Measurements from ENCODE around the gene OR8D1. TPM values are rescaled to one million over a fixed set of nuclear protein-coding genes. Genes with fewer than 3 reads are reported as not detected.

Gene OR8D1
- total RNA-seq, 1 donor from 2014 or later, result under 0.01 TPM

DNA sequence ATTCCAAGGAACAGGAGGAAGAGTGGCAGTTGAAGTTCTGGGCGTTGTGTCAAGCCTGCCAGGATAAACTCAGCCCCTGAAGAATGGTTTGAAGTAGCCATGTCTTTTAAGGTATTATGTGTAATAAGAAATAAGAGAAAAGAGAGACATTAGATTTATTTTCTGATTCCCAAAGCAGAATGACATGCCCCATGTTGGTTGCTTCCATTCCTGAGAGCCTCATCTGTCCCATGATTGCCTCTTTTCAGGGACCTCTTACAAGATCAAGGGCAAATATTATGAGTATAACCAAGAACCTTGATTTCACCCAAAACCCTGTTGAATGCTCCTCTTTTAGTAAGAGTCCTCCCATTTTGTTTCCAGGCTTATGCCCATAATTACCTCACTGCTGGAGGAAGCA lies 6.3 kb upstream of the OR8D1 start, which contains the start of gene OR8D2:
OR8D2 (minus strand) TSS at position 101 of the 400 bp plus-strand sequence; CDS start at position 101, 0 bp downstream.
- Histone ChIP-seq H3K27me3 (ENCODE audit: control insufficient read depth in 3 of 3, insufficient read depth in 3 of 3, low read length in 3 of 3) (no peaks in the 10 kb centered on the region), H3K27ac (ENCODE audit: low read depth, low read length) (no peak within 1 kb of the TSS), H3K4me3 (ENCODE audit: low read length in 3 of 3) (no peak within 1 kb of the TSS), H3K9me3 (ENCODE audit: control insufficient read depth in 3 of 3, low read length in 3 of 3) (no peaks in the 10 kb centered on the region), H3K36me3 (ENCODE audit: control insufficient read depth in 3 of 3, insufficient read depth in 3 of 3, low read length in 3 of 3) (no peaks in the 10 kb centered on the region), H3K4me1 (ENCODE audit: control insufficient read depth in 3 of 3, insufficient read depth in 3 of 3, low read length in 3 of 3) (no peaks in the 10 kb centered on the region), H3K9ac (ENCODE audit: low read depth in 1 of 3, low read length in 3 of 3) (no peak within 1 kb of the TSS)

DNA sequence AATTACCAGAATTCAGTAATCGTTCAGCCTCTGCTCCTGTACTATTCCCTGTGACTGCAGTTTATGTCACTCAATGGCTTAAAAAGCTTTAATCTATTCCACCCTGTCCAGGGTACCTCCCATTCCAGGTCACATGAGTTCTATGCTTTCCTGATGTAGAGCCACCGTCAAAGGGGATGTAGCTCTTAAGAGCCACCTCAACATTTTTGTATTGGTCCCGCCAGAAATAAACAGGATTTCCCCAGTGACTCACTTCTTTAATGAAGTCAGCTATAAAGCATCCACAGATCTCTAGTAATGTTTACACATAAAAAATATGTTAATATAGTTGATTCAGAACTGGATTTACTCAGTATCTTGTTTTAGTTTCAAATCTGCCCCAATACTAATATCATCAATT lies 1.3 kb upstream of the OR8D1 start:
- Histone ChIP-seq H3K36me3 (ENCODE audit: control insufficient read depth in 3 of 3, insufficient read depth in 3 of 3, low read length in 3 of 3) (no peaks in the 10 kb centered on the region), H3K9ac (ENCODE audit: low read depth in 1 of 3, low read length in 3 of 3) (no peak overlapping the region), H3K27ac (ENCODE audit: low read depth, low read length) (no peak overlapping the region), H3K27me3 (ENCODE audit: control insufficient read depth in 3 of 3, insufficient read depth in 3 of 3, low read length in 3 of 3) (no peaks in the 10 kb centered on the region), H3K9me3 (ENCODE audit: control insufficient read depth in 3 of 3, low read length in 3 of 3) (no peaks in the 10 kb centered on the region), H3K4me3 (ENCODE audit: low read length in 3 of 3) (no peak overlapping the region), H3K4me1 (ENCODE audit: control insufficient read depth in 3 of 3, insufficient read depth in 3 of 3, low read length in 3 of 3) (no peaks in the 10 kb centered on the region)

DNA sequence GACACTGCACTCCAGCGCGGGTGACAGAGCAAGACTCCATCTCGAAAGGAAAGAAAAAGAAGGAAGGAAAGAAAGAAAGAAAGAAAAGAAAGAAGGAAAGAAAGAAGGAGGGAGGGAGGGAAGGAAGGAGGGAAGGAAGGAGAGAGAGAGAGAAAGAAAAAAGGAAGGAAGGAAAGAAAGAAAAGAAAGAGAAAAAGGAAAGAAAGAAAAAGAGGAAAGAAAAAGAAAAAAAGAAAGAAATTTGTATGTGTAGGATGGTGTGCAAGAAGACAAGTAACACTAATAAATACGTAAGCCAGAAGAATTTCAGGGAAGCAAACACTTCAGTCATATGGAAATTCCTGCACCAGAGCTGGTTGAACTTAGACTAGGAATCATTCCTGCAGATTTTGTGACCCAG lies 618 bp downstream of the OR8D1 start:
- H3K9ac ChIP-seq (ENCODE audit: low read depth in 1 of 3, low read length in 3 of 3), result no peak overlapping the region
- H3K4me3 ChIP-seq (ENCODE audit: low read length in 3 of 3), result no peak overlapping the region
- H3K36me3 ChIP-seq (ENCODE audit: control insufficient read depth in 3 of 3, insufficient read depth in 3 of 3, low read length in 3 of 3), result no peaks in the 10 kb centered on the region
- H3K4me1 ChIP-seq (ENCODE audit: control insufficient read depth in 3 of 3, insufficient read depth in 3 of 3, low read length in 3 of 3), result no peaks in the 10 kb centered on the region
- H3K27me3 ChIP-seq (ENCODE audit: control insufficient read depth in 3 of 3, insufficient read depth in 3 of 3, low read length in 3 of 3), result no peaks in the 10 kb centered on the region
- H3K9me3 ChIP-seq (ENCODE audit: control insufficient read depth in 3 of 3, low read length in 3 of 3), result no peaks in the 10 kb centered on the region
- no peak overlapping the region for H3K27ac ChIP-seq (ENCODE audit: low read depth, low read length)

DNA sequence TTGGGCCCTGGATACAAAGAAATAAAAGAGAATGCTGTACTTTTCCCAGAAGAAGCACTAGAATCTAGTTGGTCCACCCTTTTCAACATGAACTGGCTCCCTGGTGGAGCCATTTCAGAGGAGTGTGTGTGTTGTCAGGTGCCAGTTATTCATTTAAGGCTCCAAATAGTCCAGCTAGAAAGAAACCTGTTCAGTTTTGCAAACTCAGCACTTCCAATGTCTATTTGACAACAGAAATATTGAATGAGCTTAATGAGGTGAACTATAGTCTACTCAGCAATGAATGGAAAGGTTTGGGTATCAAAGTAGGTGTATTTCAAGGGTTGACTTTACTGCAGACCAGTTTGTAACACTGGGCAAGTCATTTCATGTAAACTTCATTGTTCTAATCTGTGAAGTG lies 2.1 kb downstream of the OR8D1 start:
- H3K4me3 ChIP-seq (ENCODE audit: low read length in 3 of 3), result no peak overlapping the region
- no peaks in the 10 kb centered on the region for H3K27me3 ChIP-seq (ENCODE audit: control insufficient read depth in 3 of 3, insufficient read depth in 3 of 3, low read length in 3 of 3)
- H3K9ac ChIP-seq (ENCODE audit: low read depth in 1 of 3, low read length in 3 of 3), result no peak overlapping the region
- H3K9me3 ChIP-seq (ENCODE audit: control insufficient read depth in 3 of 3, low read length in 3 of 3), result no peaks in the 10 kb centered on the region
- no peaks in the 10 kb centered on the region for H3K36me3 ChIP-seq (ENCODE audit: control insufficient read depth in 3 of 3, insufficient read depth in 3 of 3, low read length in 3 of 3)
- H3K4me1 ChIP-seq (ENCODE audit: control insufficient read depth in 3 of 3, insufficient read depth in 3 of 3, low read length in 3 of 3), result no peaks in the 10 kb centered on the region
- no peak overlapping the region for H3K27ac ChIP-seq (ENCODE audit: low read depth, low read length)

DNA sequence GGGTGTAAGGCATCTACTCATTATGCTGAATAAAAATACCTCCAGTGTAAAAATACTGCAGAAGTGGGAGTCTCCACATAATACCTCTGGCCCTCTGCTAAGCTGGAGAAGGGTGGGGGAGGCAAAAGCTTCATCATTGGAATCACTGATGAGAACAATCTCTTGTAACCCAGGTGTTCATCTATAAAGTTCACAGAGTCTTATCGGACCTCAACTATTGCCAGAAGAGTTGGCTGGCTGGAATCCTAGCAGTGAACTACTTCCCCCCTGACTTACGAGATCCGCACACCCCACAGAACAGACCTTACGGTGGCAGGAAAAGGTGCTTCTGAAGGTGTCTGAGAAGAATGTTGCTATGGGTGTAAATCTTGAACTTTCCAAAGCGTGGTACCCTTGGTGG lies 2.5 kb downstream of the OR8D1 start:
- no peaks in the 10 kb centered on the region for H3K4me1 ChIP-seq (ENCODE audit: control insufficient read depth in 3 of 3, insufficient read depth in 3 of 3, low read length in 3 of 3)
- H3K4me3 ChIP-seq (ENCODE audit: low read length in 3 of 3), result no peak overlapping the region
- no peaks in the 10 kb centered on the region for H3K27me3 ChIP-seq (ENCODE audit: control insufficient read depth in 3 of 3, insufficient read depth in 3 of 3, low read length in 3 of 3)
- H3K27ac ChIP-seq (ENCODE audit: low read depth, low read length), result no peak overlapping the region
- no peaks in the 10 kb centered on the region for H3K36me3 ChIP-seq (ENCODE audit: control insufficient read depth in 3 of 3, insufficient read depth in 3 of 3, low read length in 3 of 3)
- H3K9ac ChIP-seq (ENCODE audit: low read depth in 1 of 3, low read length in 3 of 3), result no peak overlapping the region
- H3K9me3 ChIP-seq (ENCODE audit: control insufficient read depth in 3 of 3, low read length in 3 of 3), result no peaks in the 10 kb centered on the region

DNA sequence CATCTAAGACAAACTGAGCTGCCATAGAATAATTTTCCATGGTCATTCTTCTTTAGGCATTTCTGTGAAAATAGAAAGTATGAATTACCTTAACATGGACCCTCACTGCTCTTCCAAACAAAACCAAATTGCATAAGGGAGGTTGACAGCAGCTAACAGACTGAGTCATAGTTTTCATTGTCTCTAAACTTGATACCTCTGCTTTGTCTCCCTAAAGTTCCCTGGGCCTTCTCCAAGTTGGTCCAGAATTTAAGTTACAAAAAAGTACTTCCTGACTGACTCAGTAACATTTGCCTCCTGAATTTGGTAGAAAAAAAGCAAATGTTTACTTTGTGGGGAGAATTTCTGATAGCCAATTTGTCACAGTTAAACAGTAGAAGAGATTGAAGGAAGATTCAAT lies 3.0 kb downstream of the OR8D1 start:
- Histone ChIP-seq H3K4me1 (ENCODE audit: control insufficient read depth in 3 of 3, insufficient read depth in 3 of 3, low read length in 3 of 3) (no peaks in the 10 kb centered on the region), H3K36me3 (ENCODE audit: control insufficient read depth in 3 of 3, insufficient read depth in 3 of 3, low read length in 3 of 3) (no peaks in the 10 kb centered on the region), H3K27me3 (ENCODE audit: control insufficient read depth in 3 of 3, insufficient read depth in 3 of 3, low read length in 3 of 3) (no peaks in the 10 kb centered on the region), H3K9me3 (ENCODE audit: control insufficient read depth in 3 of 3, low read length in 3 of 3) (no peaks in the 10 kb centered on the region), H3K27ac (ENCODE audit: low read depth, low read length) (no peak overlapping the region), H3K9ac (ENCODE audit: low read depth in 1 of 3, low read length in 3 of 3) (no peak overlapping the region), H3K4me3 (ENCODE audit: low read length in 3 of 3) (no peak overlapping the region)

DNA sequence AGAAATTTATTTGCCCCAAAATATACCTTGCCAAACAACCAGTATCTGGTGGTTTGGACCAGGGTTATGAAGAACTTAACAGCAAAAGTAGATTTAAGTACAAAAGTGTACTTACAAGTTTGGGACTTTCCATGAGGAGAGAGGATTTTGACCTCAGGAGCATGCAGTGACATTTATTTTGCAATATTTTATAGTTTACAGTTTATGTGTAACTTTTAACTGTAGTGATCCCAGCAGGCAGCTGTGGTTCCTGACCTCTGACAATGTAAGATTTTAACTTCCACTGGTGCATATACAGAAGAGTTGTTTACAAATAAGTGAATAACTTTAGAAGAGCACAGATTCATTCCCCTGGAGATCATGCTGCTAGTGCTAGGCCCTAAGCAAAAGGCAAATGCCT lies 6.7 kb downstream of the OR8D1 start:
- no peak overlapping the region for H3K27ac ChIP-seq (ENCODE audit: low read depth, low read length)
- no peaks in the 10 kb centered on the region for H3K27me3 ChIP-seq (ENCODE audit: control insufficient read depth in 3 of 3, insufficient read depth in 3 of 3, low read length in 3 of 3)
- H3K36me3 ChIP-seq (ENCODE audit: control insufficient read depth in 3 of 3, insufficient read depth in 3 of 3, low read length in 3 of 3), result no peaks in the 10 kb centered on the region
- H3K4me3 ChIP-seq (ENCODE audit: low read length in 3 of 3), result no peak overlapping the region
- no peaks in the 10 kb centered on the region for H3K9me3 ChIP-seq (ENCODE audit: control insufficient read depth in 3 of 3, low read length in 3 of 3)
- H3K9ac ChIP-seq (ENCODE audit: low read depth in 1 of 3, low read length in 3 of 3), result no peak overlapping the region
- H3K4me1 ChIP-seq (ENCODE audit: control insufficient read depth in 3 of 3, insufficient read depth in 3 of 3, low read length in 3 of 3), result no peaks in the 10 kb centered on the region

DNA sequence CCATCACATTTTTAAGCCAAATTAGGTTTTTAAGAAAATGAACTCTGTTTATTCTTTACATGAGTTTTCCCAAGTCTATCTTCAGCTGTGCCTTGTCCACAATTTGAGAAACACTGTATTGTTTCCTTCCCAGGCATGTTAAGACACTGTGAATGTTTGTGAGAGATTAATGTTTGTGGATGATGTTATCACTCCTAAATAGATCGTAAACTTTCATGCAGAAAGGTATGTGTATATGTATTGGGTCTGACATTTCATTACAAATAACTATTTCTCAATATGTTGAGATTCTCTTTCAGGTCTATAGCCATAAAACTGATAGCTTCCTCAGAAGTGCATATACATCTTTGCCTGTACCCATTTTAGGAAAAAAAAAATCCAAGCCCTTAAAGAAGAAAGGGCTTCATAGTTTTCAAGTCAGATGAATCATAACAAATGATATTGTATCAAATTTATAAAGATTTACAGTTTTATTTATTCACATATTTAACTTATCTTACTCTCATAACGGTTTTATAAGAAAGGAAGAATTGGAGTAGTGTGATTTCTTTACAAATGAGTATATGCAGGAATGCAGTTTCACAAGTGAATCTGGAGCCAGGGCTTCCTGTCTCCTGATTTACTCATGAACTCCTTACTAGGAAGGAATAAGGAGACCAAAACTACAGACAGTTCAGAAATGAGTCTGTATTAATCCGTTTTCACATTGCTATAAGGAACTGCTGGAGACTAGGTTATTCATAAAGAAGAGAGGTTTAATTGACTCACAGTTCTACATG lies 11.2 kb downstream of the OR8D1 start:
- Histone ChIP-seq H3K9me3 (ENCODE audit: control insufficient read depth in 3 of 3, low read length in 3 of 3) (no peaks in the 10 kb centered on the region), H3K36me3 (ENCODE audit: control insufficient read depth in 3 of 3, insufficient read depth in 3 of 3, low read length in 3 of 3) (no peaks in the 10 kb centered on the region), H3K9ac (ENCODE audit: low read depth in 1 of 3, low read length in 3 of 3) (no peak overlapping the region), H3K27me3 (ENCODE audit: control insufficient read depth in 3 of 3, insufficient read depth in 3 of 3, low read length in 3 of 3) (no peaks in the 10 kb centered on the region), H3K27ac (ENCODE audit: low read depth, low read length) (no peak overlapping the region), H3K4me1 (ENCODE audit: control insufficient read depth in 3 of 3, insufficient read depth in 3 of 3, low read length in 3 of 3) (no peaks in the 10 kb centered on the region), H3K4me3 (ENCODE audit: low read length in 3 of 3) (no peak overlapping the region)

DNA sequence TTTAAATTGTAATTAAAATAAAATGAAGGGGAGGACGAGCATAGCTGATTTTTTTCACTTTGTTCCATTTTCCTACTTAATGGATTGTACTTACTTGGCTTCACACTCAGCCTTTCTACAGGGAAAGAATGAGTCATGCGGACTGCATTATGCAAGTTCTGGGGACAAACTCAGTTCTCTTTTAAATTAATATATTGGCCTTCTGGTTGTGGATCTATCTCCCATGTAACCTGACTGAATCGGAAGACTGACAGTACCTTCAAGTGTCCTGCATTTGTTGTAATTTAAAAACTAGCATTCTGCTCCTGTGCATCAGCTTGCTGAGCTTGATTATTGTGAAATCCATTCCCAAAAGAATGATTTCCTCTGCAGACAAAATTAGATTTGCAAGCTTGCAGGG lies 12.2 kb downstream of the OR8D1 start:
- no peaks in the 10 kb centered on the region for H3K9me3 ChIP-seq (ENCODE audit: control insufficient read depth in 3 of 3, low read length in 3 of 3)
- H3K4me1 ChIP-seq (ENCODE audit: control insufficient read depth in 3 of 3, insufficient read depth in 3 of 3, low read length in 3 of 3), result no peaks in the 10 kb centered on the region
- H3K36me3 ChIP-seq (ENCODE audit: control insufficient read depth in 3 of 3, insufficient read depth in 3 of 3, low read length in 3 of 3), result no peaks in the 10 kb centered on the region
- no peak overlapping the region for H3K27ac ChIP-seq (ENCODE audit: low read depth, low read length)
- H3K4me3 ChIP-seq (ENCODE audit: low read length in 3 of 3), result no peak overlapping the region
- no peaks in the 10 kb centered on the region for H3K27me3 ChIP-seq (ENCODE audit: control insufficient read depth in 3 of 3, insufficient read depth in 3 of 3, low read length in 3 of 3)
- no peak overlapping the region for H3K9ac ChIP-seq (ENCODE audit: low read depth in 1 of 3, low read length in 3 of 3)

DNA sequence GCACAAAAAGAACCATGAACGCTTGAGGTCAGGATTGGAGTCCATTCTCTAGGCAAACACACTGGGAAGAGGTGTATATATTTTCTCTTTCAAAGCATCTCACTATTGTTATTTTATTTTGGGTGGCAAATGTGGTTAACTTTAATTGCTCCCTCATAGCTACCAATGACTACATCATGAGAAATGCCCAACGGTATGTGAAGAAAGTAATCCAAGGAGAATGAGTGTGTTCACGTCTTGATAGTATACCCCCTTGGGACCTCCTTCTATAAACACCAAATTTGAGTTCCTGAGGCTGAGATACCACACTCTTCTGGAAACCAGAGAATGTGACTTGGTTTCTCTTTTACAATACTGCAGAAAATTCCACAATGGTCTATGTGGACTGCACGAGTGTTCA lies 15.8 kb downstream of the OR8D1 start:
- Histone ChIP-seq H3K36me3 (ENCODE audit: control insufficient read depth in 3 of 3, insufficient read depth in 3 of 3, low read length in 3 of 3) (no peaks in the 10 kb centered on the region), H3K9ac (ENCODE audit: low read depth in 1 of 3, low read length in 3 of 3) (no peak overlapping the region)

More for the DNA sequence above, 15.8 kb downstream of the OR8D1 start:
- Histone ChIP-seq H3K27me3 (ENCODE audit: control insufficient read depth in 3 of 3, insufficient read depth in 3 of 3, low read length in 3 of 3) (no peaks in the 10 kb centered on the region), H3K4me1 (ENCODE audit: control insufficient read depth in 3 of 3, insufficient read depth in 3 of 3, low read length in 3 of 3) (no peaks in the 10 kb centered on the region), H3K4me3 (ENCODE audit: low read length in 3 of 3) (no peak overlapping the region), H3K27ac (ENCODE audit: low read depth, low read length) (no peak overlapping the region), H3K9me3 (ENCODE audit: control insufficient read depth in 3 of 3, low read length in 3 of 3) (no peaks in the 10 kb centered on the region)
